Measurements from ENCODE around the gene DLX1. TPM values are rescaled to one million over a fixed set of nuclear protein-coding genes. Genes with fewer than 3 reads are reported as not detected.
"Not testable (repeated sequence)": the region's sequence is repeated elsewhere in the genome, so short reads cannot be mapped to it uniquely, and the experiment has no call there.

The DLX1 gene
- total and polyA plus RNA-seq, 4 donors, result 0.14 to 0.61 (median 0.29) TPM; not detected in 1

- not testable (repeated sequence) for DNase-seq (ENCODE audit: low read depth in 4 of 6, low spot score in 6 of 6); H3K4me3 ChIP-seq (ENCODE audit: low read depth, low read length); H3K4me1 ChIP-seq (ENCODE audit: control insufficient read depth, insufficient read depth, low read length); H3K27ac ChIP-seq (ENCODE audit: low read depth, low read length); H3K36me3 ChIP-seq (ENCODE audit: control insufficient read depth, insufficient read depth, low read length); H3K9me3 ChIP-seq (ENCODE audit: control insufficient read depth, insufficient read depth, low read length)
- H3K27me3 ChIP-seq (ENCODE audit: control insufficient read depth, insufficient read depth, low read length), result peaks cover 15% of the 10 kb centered on the region
- no CpG with 5 or more reads among the region's 6 CpGs for WGBS (ENCODE audit: insufficient coverage)
These were observed 28.9 kb downstream of the DLX1 start for GRCh38 chr2:172114176-172114575.

DNA sequence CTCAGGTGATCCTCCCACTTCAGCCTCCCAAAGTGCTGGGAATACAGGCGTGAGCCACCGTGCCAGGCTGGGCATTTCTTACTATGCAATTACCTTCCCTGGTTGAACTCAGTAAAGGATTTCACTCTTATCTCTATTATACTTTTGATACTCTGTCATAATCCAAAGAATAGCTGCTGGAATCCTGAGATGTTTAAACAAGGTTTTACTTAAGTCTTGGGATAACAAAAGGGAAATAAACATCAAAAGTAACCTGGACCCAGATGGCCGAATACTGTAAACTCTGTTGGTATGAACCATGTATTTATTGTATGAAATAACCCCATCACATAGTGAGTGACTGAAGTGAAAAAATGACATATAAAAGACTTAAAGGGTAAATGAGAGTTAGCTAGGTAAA, 29.3 kb downstream of the DLX1 start:
- H3K27ac ChIP-seq (ENCODE audit: low read depth, low read length), result no peak overlapping the region
- 90% methylated on average over 2 of the region's 3 CpGs for WGBS (ENCODE audit: insufficient coverage)
- peaks cover 11% of the 10 kb centered on the region for H3K27me3 ChIP-seq (ENCODE audit: control insufficient read depth, insufficient read depth, low read length)
- no peaks in the 10 kb centered on the region for H3K36me3 ChIP-seq (ENCODE audit: control insufficient read depth, insufficient read depth, low read length)
- H3K4me3 ChIP-seq (ENCODE audit: low read depth, low read length), result no peak overlapping the region
- no peaks in the 10 kb centered on the region for H3K9me3 ChIP-seq (ENCODE audit: control insufficient read depth, insufficient read depth, low read length)
- H3K4me1 ChIP-seq (ENCODE audit: control insufficient read depth, insufficient read depth, low read length), result no peaks in the 10 kb centered on the region
- no peak for DNase-seq (ENCODE audit: low read depth in 4 of 6, low spot score in 6 of 6)

DNA sequence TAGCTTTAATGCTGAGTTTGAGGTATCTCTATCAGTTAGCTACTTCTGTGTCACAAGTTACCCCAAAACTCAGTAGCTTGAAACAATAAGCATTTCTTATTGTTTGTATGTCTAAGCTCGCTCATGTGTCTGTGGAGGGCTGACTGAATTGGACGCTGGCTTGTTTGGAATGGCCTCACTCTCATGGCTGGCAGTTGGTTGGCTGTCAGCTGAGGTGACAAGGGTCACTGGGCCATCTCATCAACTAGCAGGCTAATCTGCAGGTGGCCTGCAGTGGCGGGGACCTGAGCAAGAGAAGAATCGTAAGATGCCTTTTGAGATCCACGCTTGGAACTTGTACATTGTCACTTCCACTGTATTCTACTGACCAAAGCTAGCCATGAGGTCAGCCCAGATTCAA, 30.8 kb downstream of the DLX1 start:
- 79% methylated on average over 3 of the region's 5 CpGs for WGBS (ENCODE audit: insufficient coverage)
- Histone ChIP-seq H3K9me3 (ENCODE audit: control insufficient read depth, insufficient read depth, low read length) (no peaks in the 10 kb centered on the region), H3K36me3 (ENCODE audit: control insufficient read depth, insufficient read depth, low read length) (no peaks in the 10 kb centered on the region), H3K4me1 (ENCODE audit: control insufficient read depth, insufficient read depth, low read length) (no peaks in the 10 kb centered on the region), H3K4me3 (ENCODE audit: low read depth, low read length) (no peak overlapping the region), H3K27me3 (ENCODE audit: control insufficient read depth, insufficient read depth, low read length) (no peaks in the 10 kb centered on the region), H3K27ac (ENCODE audit: low read depth, low read length) (no peak overlapping the region)
- DNase-seq (ENCODE audit: low read depth in 4 of 6, low spot score in 6 of 6), result no peak

GRCh38 chr2:172119089-172119488, 33.8 kb downstream of the DLX1 start:
- Histone ChIP-seq H3K36me3 (ENCODE audit: control insufficient read depth, insufficient read depth, low read length) (no peaks in the 10 kb centered on the region), H3K4me1 (ENCODE audit: control insufficient read depth, insufficient read depth, low read length) (no peaks in the 10 kb centered on the region), H3K27ac (ENCODE audit: low read depth, low read length) (no peak overlapping the region), H3K9me3 (ENCODE audit: control insufficient read depth, insufficient read depth, low read length) (no peaks in the 10 kb centered on the region), H3K27me3 (ENCODE audit: control insufficient read depth, insufficient read depth, low read length) (no peaks in the 10 kb centered on the region), H3K4me3 (ENCODE audit: low read depth, low read length) (no peak overlapping the region)
- no peak for DNase-seq (ENCODE audit: low read depth in 4 of 6, low spot score in 6 of 6)

DNA sequence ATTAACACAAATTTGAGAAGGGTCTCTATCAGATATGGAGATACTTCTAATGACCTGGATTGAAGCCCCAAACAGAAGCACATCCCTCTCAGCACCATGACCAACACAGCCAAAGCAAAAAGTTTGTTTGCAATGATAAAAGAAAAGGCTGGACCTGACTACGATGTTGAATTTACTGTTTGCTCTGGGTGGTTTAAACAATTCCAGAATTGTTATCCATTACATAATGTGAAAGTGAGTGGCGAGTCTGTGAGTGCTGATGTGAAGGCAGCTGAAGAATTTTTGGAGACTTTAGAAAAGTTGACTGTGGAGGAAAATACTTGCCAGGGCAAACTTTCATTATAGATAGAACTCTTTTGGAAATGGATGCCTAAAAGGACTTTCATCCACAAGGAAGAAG, 34.8 kb downstream of the DLX1 start:
- H3K36me3 ChIP-seq (ENCODE audit: control insufficient read depth, insufficient read depth, low read length), result no peaks in the 10 kb centered on the region
- no peak overlapping the region for H3K4me3 ChIP-seq (ENCODE audit: low read depth, low read length)
- no peaks in the 10 kb centered on the region for H3K9me3 ChIP-seq (ENCODE audit: control insufficient read depth, insufficient read depth, low read length)
- no peaks in the 10 kb centered on the region for H3K27me3 ChIP-seq (ENCODE audit: control insufficient read depth, insufficient read depth, low read length)
- no CpG with 5 or more reads among the region's 2 CpGs for WGBS (ENCODE audit: insufficient coverage)
- H3K4me1 ChIP-seq (ENCODE audit: control insufficient read depth, insufficient read depth, low read length), result no peaks in the 10 kb centered on the region
- no peak for DNase-seq (ENCODE audit: low read depth in 4 of 6, low spot score in 6 of 6)
- no peak overlapping the region for H3K27ac ChIP-seq (ENCODE audit: low read depth, low read length)

GRCh38 chr2:172128484-172128883, 43.2 kb downstream of the DLX1 start:
- no peak overlapping the region for H3K27ac ChIP-seq (ENCODE audit: low read depth, low read length)
- no peaks in the 10 kb centered on the region for H3K27me3 ChIP-seq (ENCODE audit: control insufficient read depth, insufficient read depth, low read length)
- no peaks in the 10 kb centered on the region for H3K4me1 ChIP-seq (ENCODE audit: control insufficient read depth, insufficient read depth, low read length)
- no peaks in the 10 kb centered on the region for H3K9me3 ChIP-seq (ENCODE audit: control insufficient read depth, insufficient read depth, low read length)
- H3K36me3 ChIP-seq (ENCODE audit: control insufficient read depth, insufficient read depth, low read length), result no peaks in the 10 kb centered on the region
- no peak for DNase-seq (ENCODE audit: low read depth in 4 of 6, low spot score in 6 of 6)
- H3K4me3 ChIP-seq (ENCODE audit: low read depth, low read length), result no peak overlapping the region

GRCh38 chr2:172129404-172129803, 44.1 kb downstream of the DLX1 start:
- Histone ChIP-seq H3K9me3 (ENCODE audit: control insufficient read depth, insufficient read depth, low read length) (no peaks in the 10 kb centered on the region), H3K27ac (ENCODE audit: low read depth, low read length) (no peak overlapping the region), H3K36me3 (ENCODE audit: control insufficient read depth, insufficient read depth, low read length) (no peaks in the 10 kb centered on the region), H3K4me1 (ENCODE audit: control insufficient read depth, insufficient read depth, low read length) (no peaks in the 10 kb centered on the region), H3K4me3 (ENCODE audit: low read depth, low read length) (no peak overlapping the region), H3K27me3 (ENCODE audit: control insufficient read depth, insufficient read depth, low read length) (no peaks in the 10 kb centered on the region)
- DNase-seq (ENCODE audit: low read depth in 4 of 6, low spot score in 6 of 6), result no peak

GRCh38 chr2:172131713-172132555, 46.6 kb downstream of the DLX1 start:
- Histone ChIP-seq H3K36me3 (ENCODE audit: control insufficient read depth, insufficient read depth, low read length) (no peaks in the 10 kb centered on the region), H3K9me3 (ENCODE audit: control insufficient read depth, insufficient read depth, low read length) (no peaks in the 10 kb centered on the region), H3K4me3 (ENCODE audit: low read depth, low read length) (no peak overlapping the region), H3K4me1 (ENCODE audit: control insufficient read depth, insufficient read depth, low read length) (no peaks in the 10 kb centered on the region), H3K27me3 (ENCODE audit: control insufficient read depth, insufficient read depth, low read length) (no peaks in the 10 kb centered on the region), H3K27ac (ENCODE audit: low read depth, low read length) (no peak overlapping the region)
- DNase-seq (ENCODE audit: low read depth in 4 of 6, low spot score in 6 of 6), result no peak
- 59% methylated on average over 3 of the region's 5 CpGs for WGBS (ENCODE audit: insufficient coverage)

DNA sequence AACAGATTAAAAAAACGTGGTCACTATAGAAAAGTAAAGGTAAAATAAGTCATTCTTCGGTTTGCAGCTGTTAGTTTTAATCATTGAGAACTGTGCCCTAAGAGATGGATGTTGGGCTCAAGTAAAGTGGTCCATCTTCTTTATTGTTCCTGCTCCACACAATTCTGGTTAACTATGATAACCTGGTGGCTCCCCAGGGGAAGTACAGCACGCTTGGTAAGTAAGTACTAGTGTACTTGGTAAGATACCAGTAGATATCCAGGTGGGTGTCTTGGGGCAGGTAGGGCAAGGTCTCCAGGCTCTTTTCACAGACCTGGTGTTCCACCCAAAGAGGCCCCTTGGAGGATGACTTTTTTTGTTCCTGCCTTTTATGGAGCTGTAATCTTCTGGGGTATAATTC, 49.0 kb downstream of the DLX1 start:
- Histone ChIP-seq H3K9me3 (ENCODE audit: control insufficient read depth, insufficient read depth, low read length) (no peaks in the 10 kb centered on the region), H3K27me3 (ENCODE audit: control insufficient read depth, insufficient read depth, low read length) (no peaks in the 10 kb centered on the region), H3K36me3 (ENCODE audit: control insufficient read depth, insufficient read depth, low read length) (no peaks in the 10 kb centered on the region), H3K27ac (ENCODE audit: low read depth, low read length) (no peak overlapping the region), H3K4me3 (ENCODE audit: low read depth, low read length) (no peak overlapping the region), H3K4me1 (ENCODE audit: control insufficient read depth, insufficient read depth, low read length) (no peaks in the 10 kb centered on the region)
- 100% methylated on average over 1 of the region's 3 CpGs for WGBS (ENCODE audit: insufficient coverage)
- DNase-seq (ENCODE audit: low read depth in 4 of 6, low spot score in 6 of 6), result no peak

- DNase-seq (ENCODE audit: low read depth in 4 of 6, low spot score in 6 of 6), result peak in 1 of 6 donors; percentile 18
- no peak overlapping the region for H3K27ac ChIP-seq (ENCODE audit: low read depth, low read length)
- no CpG with 5 or more reads among the region's 4 CpGs for WGBS (ENCODE audit: insufficient coverage)
- no peak overlapping the region for H3K4me3 ChIP-seq (ENCODE audit: low read depth, low read length)
- no peaks in the 10 kb centered on the region for H3K4me1 ChIP-seq (ENCODE audit: control insufficient read depth, insufficient read depth, low read length)
- no peaks in the 10 kb centered on the region for H3K9me3 ChIP-seq (ENCODE audit: control insufficient read depth, insufficient read depth, low read length)
- no peaks in the 10 kb centered on the region for H3K27me3 ChIP-seq (ENCODE audit: control insufficient read depth, insufficient read depth, low read length)
- no peaks in the 10 kb centered on the region for H3K36me3 ChIP-seq (ENCODE audit: control insufficient read depth, insufficient read depth, low read length)
These were observed 50.1 kb downstream of the DLX1 start for GRCh38 chr2:172135446-172135845.

Data from spinal cord (tissue), 10 donors.